Endothelial cell of umbilical vein (primary cell): Measurements from ENCODE around the gene ANKS6. TPM values are rescaled to one million over a fixed set of nuclear protein-coding genes. Genes with fewer than 3 reads are reported as not detected.

ENCODE experiments used
- BruUV-seq: library from RNA; stranded (reverse); fragments of 400-500 nt; replicated peaks from 2 replicates; lab custom pipeline; 2021; lab: Mats Ljungman, UMichigan
- CTCF ChIA-PET: fragments of 300-600, 350-600 bp; sonication (Branson Sonifier 250); formaldehyde crosslinking; loops from one replicate; lab custom pipeline; 2021; ENCODE audit warnings: antibody characterized with exemption, inconsistent platforms; lab: Charles Lee
- POLR2A ChIA-PET: fragments of 300-600, 350-600 bp; sonication (Branson Sonifier 250); formaldehyde crosslinking; loops from one replicate; lab custom pipeline; 2021; ENCODE audit warnings: antibody characterized with exemption, inconsistent platforms; lab: Charles Lee
- DNase-seq: peaks from one replicate; pipeline ENCODE4 v3.0.0-alpha.2; 2011; ENCODE audit warnings: low read depth, low spot score
- FAIRE-seq: peaks from 2 replicates; lab custom pipeline; 2011; peaks lifted over from hg19 to GRCh38; lab: Jason Lieb, UNC
- H2AFZ ChIP-seq: 2 replicates; pipeline ENCODE4 v1.6.0; 2012; ENCODE audit warnings: low read depth, low read length, control low read depth, inconsistent platforms
- H3K27ac ChIP-seq: 2 replicates; pipeline ENCODE4 v1.5.1; 2011; ENCODE audit warnings: low read depth, mild to moderate bottlenecking, control low read depth, low read length, moderate library complexity; ENCODE audit not compliant: insufficient read depth
- H3K27me3 ChIP-seq, 2 experiments: 2 replicates each; pipeline versions ENCODE4 v1.6.0 to v1.6.1; 2011; ENCODE audit warnings: low read length in 2 of 2, mixed read lengths in 1 of 2; ENCODE audit not compliant: control insufficient read depth in 2 of 2, insufficient read depth in 2 of 2
- H3K36me3 ChIP-seq, 2 experiments: 2 replicates in 1 of 2; 3 replicates in 1 of 2; pipeline ENCODE4 v1.5.1; 2011; ENCODE audit warnings: low read length in 2 of 2, mild to moderate bottlenecking in 1 of 2, moderate library complexity in 1 of 2; ENCODE audit not compliant: control insufficient read depth in 2 of 2, insufficient read depth in 2 of 2; ENCODE audit errors: extremely low read depth in 1 of 2
- H3K4me1 ChIP-seq: 3 replicates; pipeline ENCODE4 v1.5.1; 2011; ENCODE audit warnings: mild to moderate bottlenecking, low read length; ENCODE audit not compliant: control insufficient read depth, insufficient read depth; ENCODE audit errors: extremely low read depth
- H3K4me2 ChIP-seq: 2 replicates; pipeline ENCODE4 v1.6.1; 2011; ENCODE audit warnings: low read length, control low read depth, mixed read lengths; ENCODE audit not compliant: insufficient read depth
- H3K4me3 ChIP-seq, 3 experiments: fragments of 200-600 bp in 1 of 3; sonication (generic), shearing (Covaris generic) in 1 of 3; replicated peaks in 1 of 3; 2 replicates each; pipeline ENCODE4 v1.5.1; 2011 to 2016; ENCODE audit warnings: control low read depth in 3 of 3, low read length in 3 of 3, mild to moderate bottlenecking in 2 of 3, inconsistent platforms in 1 of 3, low read depth in 1 of 3, moderate library complexity in 1 of 3; ENCODE audit not compliant: insufficient read depth in 1 of 3
- H3K79me2 ChIP-seq: 2 replicates; pipeline ENCODE4 v1.6.0; 2012; ENCODE audit warnings: low read length, inconsistent platforms; ENCODE audit not compliant: control insufficient read depth, insufficient read depth
- H3K9ac ChIP-seq: replicated peaks from 2 replicates; pipeline ENCODE3; 2011; ENCODE audit warnings: low read length, control low read depth; ENCODE audit not compliant: insufficient read depth; ENCODE audit errors: extremely low read depth
- H3K9me1 ChIP-seq: replicated peaks from 3 replicates; pipeline ENCODE4 v1.6.0; 2011; ENCODE audit warnings: mild to moderate bottlenecking, low read length; ENCODE audit not compliant: control insufficient read depth, insufficient read depth; ENCODE audit errors: extremely low read depth
- H3K9me3 ChIP-seq: replicated peaks from 2 replicates; pipeline ENCODE4 v1.5.1; 2012; ENCODE audit warnings: low read length, inconsistent platforms; ENCODE audit not compliant: control insufficient read depth, insufficient read depth
- H4K20me1 ChIP-seq: replicated peaks from 2 replicates; pipeline ENCODE3; 2011; ENCODE audit warnings: mild to moderate bottlenecking, low read length; ENCODE audit not compliant: control insufficient read depth, insufficient read depth; ENCODE audit errors: extremely low read depth
- CTCF ChIP-seq, 2 donors: IDR thresholded peaks; 1 replicate in 1 of 2; 2 replicates in 1 of 2; pipeline ENCODE4 v1.5.1; 2011; ENCODE audit warnings: low read length in 2 of 2, mild to moderate bottlenecking in 2 of 2, moderate library complexity in 2 of 2, control low read depth in 1 of 2, inconsistent platforms in 1 of 2, low read depth in 1 of 2; ENCODE audit not compliant: insufficient read depth in 1 of 2; ENCODE audit errors: extremely low read depth in 1 of 2
- EZH2 ChIP-seq: IDR thresholded peaks from 2 replicates; pipeline ENCODE4 v1.6.1; 2012; ENCODE audit warnings: borderline replicate concordance, low read depth, mild to moderate bottlenecking, moderate library complexity, low read length, inconsistent platforms; ENCODE audit not compliant: severe bottlenecking
- FOS ChIP-seq: IDR thresholded peaks from 2 replicates; pipeline ENCODE4 v1.6.1; 2011; ENCODE audit warnings: mild to moderate bottlenecking, low read length, moderate library complexity, borderline replicate concordance; ENCODE audit not compliant: insufficient read depth
- JUN ChIP-seq: IDR thresholded peaks from 2 replicates; pipeline ENCODE4 v1.6.1; 2011; ENCODE audit warnings: borderline replicate concordance, low read depth; ENCODE audit not compliant: insufficient read length, insufficient read depth
- MAX ChIP-seq: IDR thresholded peaks from 2 replicates; pipeline ENCODE4 v1.6.1; 2011; ENCODE audit not compliant: insufficient read depth, insufficient read length
- MYC ChIP-seq: IDR thresholded peaks from one replicate; pipeline ENCODE4 v1.6.1; 2011; ENCODE audit warnings: mild to moderate bottlenecking, low read depth, low read length
- dilution Hi-C: fragments of 300-500 bp; cut with MboI; formaldehyde crosslinking; loops from one replicate; pipeline ENCODE4 v1.15.0; 2019; ENCODE audit warnings: low sequenced_read_pairs; ENCODE audit not compliant: extremely low pct_ligation_motif_present
- intact Hi-C: fragments of 100-400 bp; cut with micrococcal nuclease; formaldehyde crosslinking; loops from one replicate; pipeline ENCODE4 v1.10.0; 2022
- polyA plus RNA-seq, 4 experiments: library from polyadenylated mRNA; depleted of rRNA in 3 of 4; stranded (reverse) in 3 of 4; unstranded in 1 of 4; fragments of >200 nt; gene quantifications; 2 replicates each; pipeline versions ENCODE4 v1.2.1 to v1.2.3, GENCODE V29; 2011 to 2012; ENCODE audit warnings: missing spikeins in 1 of 4
- total RNA-seq: library from RNA; stranded (reverse); gene quantifications from 2 replicates; pipeline ENCODE4 v1.2.3, GENCODE V29; 2021

The ANKS6 gene
- total and polyA plus RNA-seq, 2 donors (not counting 3 experiments of a cell fraction or from before 2014, with no cell fraction given) = 15.5 to 18.6 TPM

GRCh38 chr9:98745470-98745869 is 50.9 kb downstream of the ANKS6 start:
- CTCF ChIA-PET = interaction anchor here (1.0 to 1.5 kb wide), 3 partner anchors 9 to 31 kb away, joined by 3 read pairs; no protein-coding TSS in a partner anchor
- H3K36me3 ChIP-seq = peaks cover 4% of the 10 kb centered on the region in 2 experiments
- TF ChIP-seq JUN = no peak
- TF ChIP-seq EZH2 = no peak
- TF ChIP-seq FOS = no peak
- no peak for TF ChIP-seq MYC
- TF ChIP-seq MAX = no peak
- no peak for TF ChIP-seq CTCF (IDR thresholded peaks at IDR 0.05; ENCODE audit: extremely low read depth in 1 of 2, insufficient read depth in 1 of 2, low read depth in 1 of 2, low read length in 2 of 2)
- H3K27ac ChIP-seq = no peak overlapping the region
- no TSS peak for BruUV-seq
- dilution Hi-C loops (no loop called here), intact Hi-C loops (loop anchor here (2.0 kb wide), 1 partner anchor 31 kb away; no protein-coding TSS in a partner anchor)
- H3K9ac ChIP-seq = no peak overlapping the region
- no peaks in the 10 kb centered on the region for H3K79me2 ChIP-seq
- H3K4me2 ChIP-seq = no peak overlapping the region
- H3K4me1 ChIP-seq = no peaks in the 10 kb centered on the region
- FAIRE-seq = no peak
- no peak overlapping the region for H3K4me3 ChIP-seq
- H3K9me1 ChIP-seq = no peaks in the 10 kb centered on the region
- DNase-seq = no peak
- no peaks in the 10 kb centered on the region for H3K9me3 ChIP-seq
- H3K27me3 ChIP-seq = no peaks in the 10 kb centered on the region
- no peak overlapping the region for H2AFZ ChIP-seq
- H4K20me1 ChIP-seq = no peaks in the 10 kb centered on the region
- POLR2A ChIA-PET = no interaction called here
